NCI-H1092 treated with DMSO at 0.1 percent for 48 hours (cell line): Measurements from ENCODE around the gene UGT1A7.
A peak's percentile ranks its signal among the peaks of the same experiment; 100 is the strongest.
"Not testable (repeated sequence)": the region's sequence is repeated elsewhere in the genome, so short reads cannot be mapped to it uniquely, and the experiment has no call there.

Experiments used
- DNase-seq: peaks from one replicate; lab custom pipeline; 2025; lab: John Stamatoyannopoulos, UW

Gene UGT1A7

GRCh38 chr2:233680361-233681045 lies 1.2 kb upstream of the UGT1A7 start:
- no peak for DNase-seq

DNA sequence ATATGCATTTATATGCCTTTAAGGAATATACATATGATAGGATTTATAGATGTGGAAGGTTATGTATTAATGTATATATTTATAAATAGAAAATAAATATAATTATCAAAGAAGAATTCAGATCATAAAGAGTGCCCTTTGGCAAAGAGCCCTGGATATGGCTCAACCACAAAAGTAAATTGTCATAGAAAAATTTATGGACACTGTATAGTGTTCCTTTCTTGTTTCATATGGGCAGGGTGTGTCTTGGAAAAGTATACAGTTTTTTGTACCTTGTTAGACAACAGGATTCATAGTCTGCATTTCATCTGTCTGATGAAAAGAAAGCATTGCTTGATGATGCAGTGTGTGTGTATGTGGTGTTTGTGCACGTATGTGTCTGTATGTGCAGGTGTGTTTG lies 2.9 kb downstream of the UGT1A7 start:
- no peak for DNase-seq

DNA sequence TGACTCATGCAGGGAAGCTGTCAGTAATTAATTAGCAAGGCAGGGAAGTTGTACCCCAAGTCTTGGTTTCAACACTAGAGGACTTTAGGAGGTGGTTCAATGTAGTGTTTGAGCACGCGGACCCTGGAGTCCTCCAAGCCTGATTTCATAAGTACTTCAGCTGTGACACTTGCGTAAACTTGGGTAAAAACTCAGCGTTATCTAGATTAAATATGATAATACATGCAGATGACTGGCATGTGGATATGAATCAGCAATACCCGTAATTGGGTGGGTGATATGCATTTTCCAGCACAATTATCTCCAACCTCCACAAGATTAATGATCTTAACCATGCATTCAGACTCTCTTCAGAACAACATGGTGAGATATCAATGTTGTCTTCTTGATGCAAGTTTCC lies 5.2 kb downstream of the UGT1A7 start:
- no peak for DNase-seq

DNA sequence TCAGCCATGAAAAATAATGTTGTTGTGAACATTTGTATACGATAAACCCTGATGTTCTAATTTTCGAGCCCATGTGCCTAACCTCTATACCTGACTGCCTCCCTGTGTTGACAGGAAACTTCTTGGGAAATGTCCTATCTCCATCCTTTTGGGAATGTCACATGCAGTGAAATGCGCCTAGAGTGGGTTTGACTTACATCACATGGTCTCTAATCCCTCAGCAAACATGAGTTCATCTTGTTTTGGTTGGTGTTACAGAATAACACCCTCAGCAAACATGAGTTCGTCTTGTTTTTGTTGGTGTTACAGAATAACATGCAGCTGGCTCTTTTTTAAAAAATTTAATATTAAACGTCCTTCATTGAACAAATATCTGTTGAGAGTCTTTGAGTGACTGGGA lies 6.6 kb downstream of the UGT1A7 start:
- DNase-seq = no peak

GRCh38 chr2:233689031-233689430 lies 7.3 kb downstream of the UGT1A7 start:
- DNase-seq = no peak

GRCh38 chr2:233689501-233689900 lies 7.8 kb downstream of the UGT1A7 start:
- no peak for DNase-seq

DNA sequence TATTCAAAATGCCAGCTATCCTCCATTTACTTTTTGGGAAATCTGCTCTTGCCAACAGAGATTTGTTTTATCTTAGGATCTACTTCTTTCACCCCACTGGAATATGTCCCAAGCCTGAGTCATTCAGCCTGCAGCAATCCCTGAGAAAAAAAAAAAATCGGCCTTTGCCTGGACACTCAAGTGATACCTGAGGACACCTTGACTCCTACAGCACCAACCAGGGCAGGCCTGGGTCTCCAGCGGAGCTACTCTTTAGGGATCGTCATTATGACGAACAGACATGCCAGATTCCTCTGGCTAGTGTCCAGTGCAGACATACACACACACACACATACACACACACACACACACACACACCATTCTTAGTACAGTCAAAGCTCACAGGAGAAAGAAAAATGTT lies 8.7 kb downstream of the UGT1A7 start:
- DNase-seq = no peak

- no peak for DNase-seq
These were observed 10.0 kb downstream of the UGT1A7 start for GRCh38 chr2:233691443-233692433.

- DNase-seq = no peak
These were observed 10.9 kb downstream of the UGT1A7 start, which contains the start of gene UGT1A6 for GRCh38 chr2:233692648-233693047. Gene UGT1A6, plus strand, starts transcription at chr2:233692890. Its CDS starts 115 bp downstream, at chr2:233693005.

DNA sequence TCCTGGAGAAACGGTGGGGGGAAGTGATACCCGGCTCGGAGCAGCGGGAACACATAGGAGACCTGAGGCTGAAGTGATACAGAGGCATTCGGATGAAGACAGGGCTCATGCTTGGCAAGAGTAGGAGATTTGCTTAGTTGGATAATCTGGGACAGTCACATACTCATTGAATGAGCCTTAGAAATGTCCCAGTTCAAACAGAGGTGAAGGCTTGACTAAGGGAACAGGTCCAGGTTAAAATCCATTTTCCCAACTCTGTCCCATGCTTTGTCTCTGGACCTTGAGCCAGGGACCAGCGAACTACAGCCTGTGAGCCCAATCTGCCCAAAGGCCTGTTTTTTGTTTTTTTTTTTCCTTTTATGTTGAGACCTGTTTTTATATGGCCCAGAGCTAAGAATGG lies 12.3 kb downstream of the UGT1A7 start:
- DNase-seq = no peak

DNA sequence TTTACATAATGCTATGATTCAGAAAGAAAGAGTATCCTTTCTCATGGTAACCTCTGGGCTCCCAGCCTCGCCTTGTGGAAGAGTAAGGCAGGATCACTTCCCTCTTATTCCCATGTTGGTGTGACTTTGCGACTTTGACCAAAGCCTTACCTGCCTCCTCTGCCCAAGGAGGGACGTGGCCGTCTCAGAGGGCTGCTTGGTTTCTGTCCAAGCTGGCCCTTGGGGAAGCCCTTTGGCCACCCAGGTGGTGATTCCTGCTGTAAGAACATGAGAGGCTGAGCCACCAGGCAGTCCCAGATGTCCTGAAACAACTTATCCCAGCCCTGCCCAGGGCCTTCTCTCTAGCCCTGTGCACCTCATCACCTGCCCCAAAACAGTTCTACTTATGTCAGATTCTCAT lies 17.0 kb downstream of the UGT1A7 start:
- DNase-seq = no peak

DNA sequence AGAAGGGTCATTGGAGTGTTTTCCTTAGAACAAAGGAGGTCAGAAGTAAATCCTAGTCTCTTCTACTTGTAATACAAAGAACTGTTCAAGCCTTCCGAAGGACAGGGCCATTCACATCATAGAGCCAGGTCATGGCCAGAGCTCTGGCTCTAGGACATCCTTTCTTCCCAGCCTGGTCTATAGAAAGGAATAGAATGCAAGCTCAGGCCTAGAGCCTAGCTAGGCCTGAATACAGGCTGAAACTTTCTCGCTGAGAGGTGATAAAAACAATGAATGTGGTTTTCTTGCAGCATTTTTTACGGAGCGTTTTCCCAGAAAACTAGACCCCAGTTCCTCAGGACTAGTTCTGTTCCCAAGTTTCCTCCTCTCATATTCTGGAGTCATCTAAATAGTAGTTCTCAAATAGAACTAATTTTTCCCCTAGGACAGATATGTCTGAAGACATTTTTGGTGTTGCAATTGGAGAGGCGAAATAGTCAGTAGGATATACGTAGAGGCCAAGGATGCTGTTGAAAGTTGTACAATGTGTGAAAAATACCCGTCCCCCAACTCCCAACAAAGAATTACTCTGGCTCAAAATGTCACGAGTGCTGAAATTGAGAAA lies 17.8 kb downstream of the UGT1A7 start:
- no peak for DNase-seq

- DNase-seq = no peak
These were observed 18.4 kb downstream of the UGT1A7 start for GRCh38 chr2:233700028-233700635.

DNA sequence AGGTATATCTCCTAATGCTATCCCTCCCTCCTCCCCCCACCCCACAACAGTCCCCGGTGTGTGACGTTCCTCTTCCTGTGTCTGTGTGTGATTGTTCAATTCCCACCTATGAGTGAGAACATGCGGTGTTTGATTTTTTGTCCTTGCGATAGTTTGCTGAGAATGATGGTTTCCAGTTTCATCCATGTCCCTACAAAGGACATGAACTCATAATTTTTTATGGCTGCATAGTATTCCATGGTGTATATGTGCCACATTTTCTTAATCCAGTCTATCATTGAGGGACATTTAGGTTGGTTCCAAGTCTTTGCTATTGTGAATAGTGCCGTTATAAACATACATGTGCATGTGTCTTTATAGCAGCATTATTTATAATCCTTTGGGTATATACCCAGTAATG lies 19.1 kb downstream of the UGT1A7 start:
- not testable (repeated sequence) for DNase-seq

- no peak for DNase-seq
These were observed 20.5 kb downstream of the UGT1A7 start for GRCh38 chr2:233702238-233702637.

GRCh38 chr2:233705911-233706506 lies 24.3 kb downstream of the UGT1A7 start:
- no peak for DNase-seq

DNA sequence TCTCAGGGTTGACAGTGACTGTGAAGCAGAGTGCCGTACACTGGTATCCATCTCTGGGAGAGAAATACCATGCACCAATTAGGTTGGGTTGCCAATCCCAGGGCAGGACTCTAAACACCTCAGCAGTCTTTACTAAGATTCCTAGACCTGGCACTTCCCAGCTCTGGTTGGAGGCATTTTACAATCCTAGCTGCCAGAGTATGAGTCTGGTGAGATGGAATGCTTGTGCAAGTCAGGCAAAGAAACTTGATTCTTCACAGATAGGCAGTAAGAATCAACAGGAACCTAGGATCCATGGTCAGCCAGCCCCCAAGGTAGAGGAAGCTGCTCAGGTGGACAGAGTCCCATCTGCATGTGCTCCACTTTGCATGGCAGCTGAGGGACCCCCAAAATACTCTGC lies 25.0 kb downstream of the UGT1A7 start:
- DNase-seq = no peak

DNA sequence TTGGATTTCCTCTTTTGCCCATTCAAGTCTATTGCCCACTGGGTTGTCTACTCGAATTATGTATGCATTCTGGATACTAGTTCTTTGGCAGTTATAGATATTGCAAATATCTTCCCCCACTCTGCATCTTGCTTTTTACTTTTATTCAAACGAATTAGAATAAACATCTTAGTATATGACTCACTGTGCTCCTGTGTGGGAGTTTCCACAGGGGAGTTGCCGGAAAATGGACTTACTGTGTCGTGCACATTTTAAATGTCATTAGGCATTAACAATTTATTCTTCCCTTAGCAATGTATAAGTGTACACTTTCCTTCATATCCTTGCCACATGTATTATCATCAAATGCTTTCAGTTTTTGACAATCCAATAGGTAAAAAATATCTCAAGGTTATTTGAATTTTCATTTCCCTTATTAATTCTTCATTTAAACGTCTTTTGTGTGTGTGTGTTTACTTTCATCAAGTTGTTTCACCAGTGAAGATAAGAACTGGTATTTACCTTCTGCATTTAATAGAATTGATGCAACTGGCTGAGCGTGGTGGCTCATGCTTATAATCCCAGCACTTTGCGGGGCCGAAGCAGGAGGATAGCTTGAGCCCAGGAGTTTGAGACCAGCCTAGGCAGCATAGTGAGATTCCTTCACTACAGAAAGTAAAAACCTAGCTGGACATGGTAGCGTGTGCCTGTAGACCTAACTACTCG lies 26.4 kb downstream of the UGT1A7 start:
- no peak for DNase-seq

DNA sequence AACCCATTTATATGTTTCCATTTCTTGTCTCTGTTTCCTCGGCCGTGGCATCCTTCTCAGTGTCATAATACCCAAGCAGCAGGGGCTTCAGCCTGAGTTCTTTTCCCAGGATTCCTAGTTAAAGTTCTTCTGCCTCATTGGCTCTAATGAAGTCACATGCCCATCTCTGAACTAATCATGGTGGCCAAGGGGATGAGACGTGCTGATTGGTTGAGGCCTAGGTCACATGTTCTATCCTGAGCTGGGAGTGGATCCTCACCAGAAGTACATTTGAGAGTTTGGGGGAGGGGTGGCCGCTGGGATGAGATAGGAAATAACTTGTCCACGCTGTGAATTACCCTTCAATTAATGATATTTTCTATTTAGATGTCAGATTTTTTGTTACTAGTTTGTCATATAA lies 27.2 kb downstream of the UGT1A7 start:
- no peak for DNase-seq

DNA sequence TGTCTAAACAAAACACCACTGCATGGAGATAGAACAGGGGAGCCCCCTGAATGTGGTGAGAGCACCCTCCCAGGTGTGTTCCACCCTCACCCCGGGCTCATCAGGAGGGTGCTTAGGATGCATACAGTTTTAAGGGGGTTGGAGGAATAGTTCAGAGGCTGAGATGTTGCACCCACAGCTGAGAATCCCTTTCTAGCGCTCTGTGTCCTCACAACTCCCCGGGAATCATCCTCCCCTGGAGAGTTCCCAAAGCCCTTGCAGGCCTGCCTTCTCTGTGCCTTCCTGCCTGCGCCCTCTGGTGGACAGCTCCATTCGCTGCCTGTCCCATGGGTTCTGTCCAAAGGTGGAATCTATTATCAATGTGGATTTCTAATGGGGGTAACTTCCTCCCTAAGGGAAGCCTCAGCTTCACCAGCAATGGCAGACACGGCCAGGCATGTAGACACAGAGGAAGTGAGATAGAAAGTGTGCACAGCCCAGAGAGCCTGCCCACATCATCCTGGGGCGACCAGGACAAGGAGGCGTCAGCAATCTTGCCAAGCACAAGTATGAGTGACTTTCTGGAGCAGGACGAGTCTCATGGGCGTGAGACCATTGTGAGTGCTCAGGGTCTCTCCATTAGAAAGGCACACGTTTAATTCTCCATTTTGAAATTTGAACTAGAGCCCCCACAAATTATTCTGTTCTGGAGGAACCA lies 29.8 kb downstream of the UGT1A7 start:
- DNase-seq = peak; percentile 52
